ENCODE data around the gene ZNF281. TPM values are rescaled to one million over a fixed set of nuclear protein-coding genes. Genes with fewer than 3 reads are reported as not detected.

ZNF281 gene
- total and polyA plus RNA-seq, 2 of the 4 experiments (the other 2 are of a cell fraction): 7.0 to 37.5 TPM

GRCh38 chr1:200415789-200416593 is 6.2 kb upstream of the ZNF281 start:
- BruUV-seq (replicated peaks): no TSS peak
- CTCF ChIA-PET: interaction anchor here (0.6 kb wide), 1 partner anchor 306 kb away, joined by 3 read pairs; no protein-coding TSS in a partner anchor
- H3K4me3 ChIP-seq (ENCODE audit: insufficient read depth, low read depth, low read length): no peak overlapping the region

More at GRCh38 chr1:200415789-200416593, 6.2 kb upstream of the ZNF281 start:
- Histone ChIP-seq H3K14ac (replicated peaks; ENCODE audit: low read depth, low read length) (peak overlapping the region; percentile 90), H3K79me1 (ENCODE audit: low read depth in 1 of 2, low read length in 2 of 2) (peaks cover 3 to 4% of the 10 kb centered on the region in 2 experiments; a peak in 1 of 4 replicates), H3K4me1 (ENCODE audit: control insufficient read depth, insufficient read depth, low read length) (peaks cover 7% of the 10 kb centered on the region; the same call in 1 of the 2 replicates), H2BK20ac (ENCODE audit: low read depth, low read length) (peak overlapping the region; percentile 99), H4K20me1 (ENCODE audit: insufficient read depth, low read length) (no peaks in the 10 kb centered on the region), H3K4me2 (ENCODE audit: low read depth, low read length) (peak overlapping the region; percentile 82; the same call in 1 of the 2 replicates), H4K91ac (ENCODE audit: insufficient read depth, low read depth, low read length) (peak overlapping the region; percentile 75), H2BK5ac (ENCODE audit: low read depth, low read length, poor library complexity, severe bottlenecking) (peak overlapping the region; percentile 99), H3K9me3 (ENCODE audit: control insufficient read depth, insufficient read depth, low read length) (no peaks in the 10 kb centered on the region), H3K36me3 (ENCODE audit: control insufficient read depth, insufficient read depth, low read length) (no peaks in the 10 kb centered on the region), H3K27ac (ENCODE audit: insufficient read depth, low read length) (peak overlapping the region; percentile 46), H4K5ac (ENCODE audit: low read depth, low read length) (peak overlapping the region; percentile 91; the same call in 1 of the 2 replicates), H3K4ac (ENCODE audit: low read depth, low read length) (peak overlapping the region; percentile 95; the same call in 1 of the 2 replicates), H4K8ac (ENCODE audit: low read depth in 2 of 2, low read length in 2 of 2) (peak overlapping the region in 1 of 2 experiments; percentile 88; a peak in 3 of 4 replicates), H2BK15ac (ENCODE audit: low read depth, low read length) (peak overlapping the region; percentile 63; the same call in 1 of the 3 replicates), H3K56ac (ENCODE audit: extremely low read depth, insufficient read depth, low read length) (peak overlapping the region; percentile 93), H2BK120ac (ENCODE audit: low read depth, low read length) (peak overlapping the region; percentile 99), H3K9me1 (ENCODE audit: insufficient read depth, low read length) (0 out of 2 replicates have a peak, but pooled peaks cover 3% of the 10 kb centered on the region), H2AK9ac (replicated peaks; ENCODE audit: low read depth, low read length, poor library complexity) (no peak overlapping the region), H3K27me3 (ENCODE audit: control insufficient read depth, insufficient read depth, low read length) (no peaks in the 10 kb centered on the region), H3K23ac (ENCODE audit: low read depth, low read length) (peak overlapping the region; percentile 87; the same call in 1 of the 2 replicates), H3K9ac (ENCODE audit: low read depth, low read length) (peak overlapping the region; percentile 50; the same call in 1 of the 2 replicates), H2AK5ac (ENCODE audit: low read depth, low read length) (peak overlapping the region; percentile 79), H2AFZ (replicated peaks; ENCODE audit: low read length, poor library complexity) (no peak overlapping the region), H3K18ac (ENCODE audit: low read depth, low read length) (peak overlapping the region; percentile 96; the same call in 1 of the 2 replicates)
- DNase-seq: peak; percentile 98
- TF ChIP-seq, protein P1, sequence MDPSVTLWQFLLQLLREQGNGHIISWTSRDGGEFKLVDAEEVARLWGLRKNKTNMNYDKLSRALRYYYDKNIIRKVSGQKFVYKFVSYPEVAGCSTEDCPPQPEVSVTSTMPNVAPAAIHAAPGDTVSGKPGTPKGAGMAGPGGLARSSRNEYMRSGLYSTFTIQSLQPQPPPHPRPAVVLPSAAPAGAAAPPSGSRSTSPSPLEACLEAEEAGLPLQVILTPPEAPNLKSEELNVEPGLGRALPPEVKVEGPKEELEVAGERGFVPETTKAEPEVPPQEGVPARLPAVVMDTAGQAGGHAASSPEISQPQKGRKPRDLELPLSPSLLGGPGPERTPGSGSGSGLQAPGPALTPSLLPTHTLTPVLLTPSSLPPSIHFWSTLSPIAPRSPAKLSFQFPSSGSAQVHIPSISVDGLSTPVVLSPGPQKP (IDR thresholded peaks at IDR 0.05; ENCODE audit: borderline replicate concordance, low read depth, low read length): no peak
- TF ChIP-seq, protein P2, sequence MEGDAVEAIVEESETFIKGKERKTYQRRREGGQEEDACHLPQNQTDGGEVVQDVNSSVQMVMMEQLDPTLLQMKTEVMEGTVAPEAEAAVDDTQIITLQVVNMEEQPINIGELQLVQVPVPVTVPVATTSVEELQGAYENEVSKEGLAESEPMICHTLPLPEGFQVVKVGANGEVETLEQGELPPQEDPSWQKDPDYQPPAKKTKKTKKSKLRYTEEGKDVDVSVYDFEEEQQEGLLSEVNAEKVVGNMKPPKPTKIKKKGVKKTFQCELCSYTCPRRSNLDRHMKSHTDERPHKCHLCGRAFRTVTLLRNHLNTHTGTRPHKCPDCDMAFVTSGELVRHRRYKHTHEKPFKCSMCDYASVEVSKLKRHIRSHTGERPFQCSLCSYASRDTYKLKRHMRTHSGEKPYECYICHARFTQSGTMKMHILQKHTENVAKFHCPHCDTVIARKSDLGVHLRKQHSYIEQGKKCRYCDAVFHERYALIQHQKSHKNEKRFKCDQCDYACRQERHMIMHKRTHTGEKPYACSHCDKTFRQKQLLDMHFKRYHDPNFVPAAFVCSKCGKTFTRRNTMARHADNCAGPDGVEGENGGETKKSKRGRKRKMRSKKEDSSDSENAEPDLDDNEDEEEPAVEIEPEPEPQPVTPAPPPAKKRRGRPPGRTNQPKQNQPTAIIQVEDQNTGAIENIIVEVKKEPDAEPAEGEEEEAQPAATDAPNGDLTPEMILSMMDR (conservative IDR thresholded peaks at IDR 0.05; ENCODE audit: low read depth, low read length): no peak
- TF ChIP-seq RAD21 (IDR thresholded peaks at IDR 0.05; ENCODE audit: low read length) (no peak), MXI1 (IDR thresholded peaks at IDR 0.05; ENCODE audit: borderline replicate concordance, low read depth, low read length) (no peak), NFE2L2 (IDR thresholded peaks at IDR 0.05; ENCODE audit: low read depth, low read length) (no peak), RCOR1 (IDR thresholded peaks at IDR 0.05; ENCODE audit: insufficient replicate concordance, low read length) (peak; percentile 57), CEBPB (IDR thresholded peaks at IDR 0.05; ENCODE audit: low read depth, low read length) (peak; percentile 99), SMC3 (IDR thresholded peaks at IDR 0.05; ENCODE audit: low read depth, low read length) (no peak), FOS (IDR thresholded peaks at IDR 0.05; ENCODE audit: low read depth, low read length) (peak; percentile 78; the same call in 1 of the 2 replicates), BHLHE40 (IDR thresholded peaks at IDR 0.05; ENCODE audit: low read depth, low read length) (no peak), POLR2A (IDR thresholded peaks at IDR 0.05; ENCODE audit: low read depth, low read length) (no peak)
- in situ Hi-C loops (cut with MboI; ENCODE audit: low sequenced_read_pairs) (no loop called here), intact Hi-C loops (cut with micrococcal nuclease) (loop anchor here (1.0 kb wide), 1 partner anchor 80 kb away; no protein-coding TSS in a partner anchor), dilution Hi-C loops (cut with HindIII; ENCODE audit: low sequenced_read_pairs, unreplicated experiment) (no loop called here)
- POLR2A ChIA-PET (ENCODE audit: unreplicated experiment): no interaction called here
- ATAC-seq (ENCODE audit: low read depth): peak; percentile 80
- no CpG with 5 or more reads among the region's 2 CpGs for WGBS, 2 experiments (ENCODE audit: extremely low coverage in 2 of 2, insufficient read length in 1 of 2)
